Measurements from ENCODE around the gene XIST. TPM values are rescaled to one million over a fixed set of nuclear protein-coding genes. Genes with fewer than 3 reads are reported as not detected.
"Not testable (repeated sequence)": the region's sequence is repeated elsewhere in the genome, so short reads cannot be mapped to it uniquely, and the experiment has no call there.

The XIST gene
- total RNA-seq, 1 experiment from 2014 or later: 0.03 TPM

DNA sequence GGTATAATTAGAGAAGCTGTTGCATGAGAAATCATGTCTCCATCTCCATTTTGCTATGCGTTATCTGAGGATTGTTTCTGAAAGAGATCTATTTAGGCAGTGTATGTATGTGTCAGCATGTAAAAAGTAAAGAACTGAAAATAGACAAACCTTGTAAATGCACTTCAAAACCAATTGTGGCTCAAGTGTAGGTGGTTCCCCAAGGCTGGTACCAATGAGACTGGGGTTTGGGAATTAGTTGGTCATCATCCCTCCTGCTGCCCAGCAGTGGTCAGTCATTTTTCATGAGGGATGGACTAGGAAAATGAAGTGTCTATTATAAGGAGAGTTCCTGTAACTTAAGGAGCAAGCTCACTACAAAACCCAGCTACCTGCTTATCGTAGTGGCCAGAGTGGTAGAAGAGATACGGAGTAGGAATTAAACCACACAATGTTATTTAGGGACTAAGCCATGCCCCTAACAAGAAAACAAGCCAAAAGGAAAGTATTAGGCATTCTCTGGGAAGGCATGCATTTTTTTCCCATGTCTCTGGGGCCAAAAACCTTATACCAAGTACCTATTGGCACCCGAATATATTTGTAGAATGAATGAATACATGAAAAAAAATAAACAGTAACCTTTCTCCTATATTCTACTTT is 30.5 kb downstream of the XIST start:
- in situ Hi-C loops (cut with HindIII; ENCODE audit: low pct_unique_long_range_greater_than_20kb, low sequenced_read_pairs): no loop called here
- DNase-seq (ENCODE audit: low read depth, low spot score): no peak

DNA sequence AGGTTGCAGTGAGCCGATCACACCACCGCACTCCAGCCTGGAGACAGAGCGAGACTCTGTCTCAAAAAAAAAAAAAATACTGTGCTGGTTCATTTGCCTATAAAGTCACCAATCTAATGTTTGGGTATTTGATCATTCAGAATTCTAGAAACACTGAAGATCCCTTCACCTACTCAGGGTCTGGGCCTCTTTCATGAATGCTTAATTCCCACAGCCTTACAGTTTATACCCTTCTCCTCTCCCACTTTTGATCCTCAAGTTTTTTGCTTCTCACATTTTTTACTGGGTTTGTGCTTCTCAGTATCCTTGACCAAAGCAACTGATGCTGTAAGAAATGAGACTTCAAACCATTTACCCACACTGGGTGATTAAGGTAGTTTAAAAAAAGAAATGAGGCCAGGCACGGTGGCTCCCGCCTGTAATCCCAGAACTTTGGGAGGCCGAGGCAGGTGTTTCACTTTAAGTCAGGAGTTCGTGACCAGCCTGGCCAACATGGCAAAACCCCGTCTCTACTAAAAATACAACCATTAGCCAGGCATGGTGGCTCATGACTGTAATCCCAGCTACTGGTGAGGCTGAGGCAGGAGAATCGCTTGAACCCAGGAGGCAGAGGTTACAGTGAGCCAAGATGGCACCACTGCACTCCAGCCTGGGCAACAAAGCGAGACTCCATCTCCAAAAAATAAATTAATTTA is 32.5 kb downstream of the XIST start:
- DNase-seq (ENCODE audit: low read depth, low spot score); in situ Hi-C loops (cut with HindIII; ENCODE audit: low pct_unique_long_range_greater_than_20kb, low sequenced_read_pairs): not testable (repeated sequence)

DNA sequence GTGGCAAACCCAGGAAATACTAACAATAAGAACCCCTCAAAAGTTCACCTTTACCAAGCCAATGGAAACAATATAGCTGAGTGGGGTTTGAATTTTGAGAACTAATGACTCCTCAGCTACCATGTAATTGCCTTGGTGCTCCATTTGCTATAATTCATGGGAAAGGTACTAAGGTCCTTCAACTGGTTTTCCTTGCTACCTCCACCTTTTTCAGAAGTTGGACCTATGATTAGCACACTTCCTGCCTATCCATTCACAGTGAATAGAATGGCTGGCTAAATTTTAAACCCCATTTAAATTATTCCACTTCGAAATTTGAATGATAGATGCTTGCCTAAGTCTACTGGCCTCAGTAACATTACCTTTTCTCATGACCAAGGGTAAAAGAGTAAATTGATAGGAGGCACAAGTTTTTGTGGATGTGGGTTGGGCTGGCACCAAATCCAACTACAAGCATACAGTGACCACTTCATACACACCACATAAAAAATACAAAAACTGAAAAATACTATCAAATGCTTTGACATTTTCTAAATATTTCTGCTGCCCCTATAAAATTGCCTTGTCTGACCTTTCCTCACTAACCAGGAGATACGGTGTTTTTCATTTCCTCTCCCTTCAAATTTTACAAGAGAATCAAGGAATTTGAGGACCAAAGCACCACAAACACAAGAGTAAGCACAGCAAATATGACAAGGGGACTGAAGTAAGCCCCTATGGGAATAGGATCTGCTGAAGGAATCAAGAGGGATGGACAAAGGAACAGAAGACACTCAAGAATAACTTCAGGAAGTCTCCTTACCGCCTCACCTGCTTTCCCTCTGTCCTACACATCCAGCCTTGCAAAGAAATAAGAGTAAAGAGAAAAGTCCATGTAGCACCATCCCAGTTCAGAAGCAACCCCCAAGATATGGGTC is 34.1 kb downstream of the XIST start:
- in situ Hi-C loops (cut with HindIII; ENCODE audit: low pct_unique_long_range_greater_than_20kb, low sequenced_read_pairs): no loop called here
- DNase-seq (ENCODE audit: low read depth, low spot score): no peak

DNA sequence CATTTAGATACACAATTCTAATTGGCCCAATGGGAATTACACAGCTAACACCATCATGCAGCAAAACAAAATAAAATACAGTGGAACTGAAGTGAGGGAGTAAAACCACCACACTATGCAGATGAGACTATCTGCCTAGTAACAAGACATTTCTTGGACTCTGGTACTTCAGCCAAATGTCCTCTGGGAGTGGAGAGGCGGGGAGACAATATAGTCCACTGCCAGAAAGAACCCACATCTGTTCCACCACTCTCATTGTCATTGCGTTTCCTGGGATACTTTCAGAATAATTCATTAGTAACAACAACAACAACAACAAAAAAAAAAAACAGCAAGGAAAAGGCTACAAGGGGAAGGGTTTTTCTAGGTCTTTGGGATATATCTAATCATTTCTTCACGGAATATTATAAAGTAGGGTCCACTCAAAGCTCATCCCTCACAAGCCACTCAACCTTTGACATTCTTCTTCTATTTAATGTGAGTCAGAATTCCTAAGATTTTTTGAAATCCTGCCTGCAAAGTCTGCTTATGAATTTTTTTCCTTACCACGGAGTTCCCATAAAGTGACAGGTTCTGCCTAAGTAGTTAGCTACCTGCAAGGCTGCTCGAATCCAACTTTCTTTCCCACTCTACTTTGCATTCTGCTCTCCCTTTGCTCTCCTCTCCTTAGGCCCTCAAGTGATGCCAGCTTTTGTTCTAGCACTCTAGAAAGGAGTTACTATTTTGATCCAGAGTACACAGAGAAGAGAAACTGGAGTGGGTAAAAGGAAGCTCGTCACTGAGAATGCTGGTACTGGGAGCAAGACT is 34.9 kb downstream of the XIST start:
- in situ Hi-C loops (cut with HindIII; ENCODE audit: low pct_unique_long_range_greater_than_20kb, low sequenced_read_pairs): no loop called here
- DNase-seq (ENCODE audit: low read depth, low spot score): no peak

DNA sequence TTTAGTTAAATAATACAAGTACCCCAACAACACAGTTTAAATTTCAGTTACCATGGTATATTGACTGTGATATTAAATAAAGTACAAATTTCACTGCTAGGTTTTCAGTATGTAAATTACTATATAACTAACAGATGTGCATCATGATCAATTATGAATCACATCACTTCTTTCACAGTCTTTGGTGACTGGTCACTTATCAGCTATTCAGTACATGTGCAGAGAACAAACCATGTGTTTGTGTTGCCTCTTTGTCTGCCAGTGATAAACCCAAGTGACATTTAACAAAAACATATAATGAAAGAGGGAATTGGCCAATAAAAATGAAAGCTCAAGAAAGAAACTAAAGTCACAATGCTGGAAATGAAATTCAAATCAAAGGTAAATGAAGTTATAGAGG is 40.3 kb downstream of the XIST start:
- in situ Hi-C loops (cut with HindIII; ENCODE audit: low pct_unique_long_range_greater_than_20kb, low sequenced_read_pairs): no loop called here
- no peak for DNase-seq (ENCODE audit: low read depth, low spot score)

DNA sequence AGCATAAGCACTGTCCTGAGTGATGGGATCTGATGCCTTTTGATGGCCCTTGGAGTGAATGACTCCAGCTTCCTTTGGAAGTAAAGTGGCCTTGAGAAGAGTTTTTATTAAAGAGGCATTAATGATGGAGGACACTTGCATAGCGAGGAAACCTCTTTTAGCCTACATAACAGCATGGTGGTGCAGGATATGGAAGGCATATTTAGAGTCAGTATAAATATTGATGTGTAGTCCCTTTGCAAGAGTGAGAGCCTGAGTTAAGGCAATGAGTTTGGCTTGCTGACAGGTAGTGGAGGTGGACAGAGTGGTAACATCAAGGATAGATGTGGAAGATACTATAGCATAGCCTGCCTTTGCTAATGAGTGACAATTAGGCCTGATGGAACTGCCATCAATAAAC is 48.4 kb downstream of the XIST start:
- DNase-seq (ENCODE audit: low read depth, low spot score); in situ Hi-C loops (cut with HindIII; ENCODE audit: low pct_unique_long_range_greater_than_20kb, low sequenced_read_pairs): not testable (repeated sequence)

DNA sequence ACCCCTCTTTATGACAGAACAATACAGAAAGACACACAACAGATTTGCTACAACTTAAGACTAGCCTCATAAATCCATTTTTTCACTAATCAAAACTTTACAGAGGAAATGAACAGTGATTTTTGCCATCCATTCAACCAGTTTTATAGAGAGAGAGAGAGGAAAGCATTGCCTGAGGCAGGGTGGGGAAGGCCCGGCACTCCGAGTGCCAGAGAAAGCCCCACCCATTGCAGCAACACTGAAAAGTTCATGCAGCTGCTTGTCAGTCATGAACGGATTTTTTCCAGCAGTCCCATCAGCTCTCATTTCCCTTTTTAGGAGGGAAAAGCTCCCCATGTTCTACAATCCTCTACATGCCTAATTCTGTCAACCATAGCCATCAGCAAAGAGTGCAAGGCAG is 52.6 kb downstream of the XIST start:
- in situ Hi-C loops (cut with HindIII; ENCODE audit: low pct_unique_long_range_greater_than_20kb, low sequenced_read_pairs): no loop called here
- DNase-seq (ENCODE audit: low read depth, low spot score): no peak

DNA sequence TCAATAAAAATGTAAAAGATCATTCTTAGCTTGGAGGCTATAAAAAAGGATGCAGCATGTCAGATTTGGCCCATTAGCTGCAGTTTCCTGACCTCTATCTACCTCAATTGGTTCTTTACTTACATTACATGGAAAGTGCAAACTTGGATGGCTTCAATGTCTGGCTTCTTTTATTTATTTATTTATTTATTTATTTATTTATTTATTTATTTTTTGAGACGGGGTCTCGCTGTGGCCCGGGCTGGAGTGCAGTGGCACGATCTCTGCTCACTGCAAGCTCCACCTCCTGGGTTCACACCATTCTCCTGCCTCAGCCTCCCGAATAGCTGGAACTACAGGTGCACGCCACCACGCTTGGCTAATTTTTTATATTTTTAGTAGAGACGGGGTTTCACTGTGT is 60.0 kb downstream of the XIST start:
- in situ Hi-C loops (cut with HindIII; ENCODE audit: low pct_unique_long_range_greater_than_20kb, low sequenced_read_pairs); DNase-seq (ENCODE audit: low read depth, low spot score): not testable (repeated sequence)

DNA sequence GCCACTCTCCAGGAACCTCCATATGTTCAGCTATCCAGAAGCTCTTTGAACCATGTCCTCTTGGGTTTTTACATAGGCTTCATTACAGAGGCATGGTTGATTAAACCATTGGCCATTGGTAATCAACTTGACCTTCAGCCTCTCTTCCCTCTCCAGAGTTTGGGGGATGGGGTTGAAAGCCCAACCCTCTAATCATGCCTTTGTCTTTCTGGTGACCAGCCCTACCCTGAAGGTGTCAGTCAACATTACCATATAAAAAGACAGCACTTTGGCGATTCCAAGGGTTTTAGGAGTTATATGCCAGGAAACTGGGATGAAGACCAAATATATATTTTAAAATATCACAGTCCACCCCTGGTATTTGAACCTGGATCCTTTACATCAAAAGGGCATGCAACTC is 67.0 kb downstream of the XIST start:
- in situ Hi-C loops (cut with HindIII; ENCODE audit: low pct_unique_long_range_greater_than_20kb, low sequenced_read_pairs): no loop called here
- DNase-seq (ENCODE audit: low read depth, low spot score): no peak

Small RNA genes within 50 kb of the gene (small RNA-seq; reads per million reads assigned to genes)
- gene RF01880: 0 reads per million in 2 experiments

All from SK-MEL-5 (cell line).